ENCODE measurements around the gene RBFOX1.

DNA sequence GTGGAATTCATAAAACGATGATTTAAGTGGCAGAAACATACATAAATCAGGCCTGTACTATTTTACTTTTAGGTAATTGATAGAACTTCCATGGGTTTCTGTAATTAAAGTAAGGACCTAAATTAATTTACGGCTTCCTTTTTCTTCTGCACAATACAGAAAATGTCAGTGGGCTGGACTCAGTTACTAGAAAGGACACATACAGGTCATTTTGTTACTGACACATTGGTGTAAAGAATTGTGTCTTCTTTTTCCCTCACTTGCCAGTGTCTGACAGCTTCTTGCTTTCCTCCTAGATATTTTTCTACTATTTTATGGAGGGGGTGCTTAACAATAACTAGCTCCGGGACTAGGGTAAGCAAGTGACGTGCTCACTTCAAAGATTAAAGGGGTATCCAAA is 304.8 kb downstream of the RBFOX1 start:
- TF ChIP-seq, protein P1, sequence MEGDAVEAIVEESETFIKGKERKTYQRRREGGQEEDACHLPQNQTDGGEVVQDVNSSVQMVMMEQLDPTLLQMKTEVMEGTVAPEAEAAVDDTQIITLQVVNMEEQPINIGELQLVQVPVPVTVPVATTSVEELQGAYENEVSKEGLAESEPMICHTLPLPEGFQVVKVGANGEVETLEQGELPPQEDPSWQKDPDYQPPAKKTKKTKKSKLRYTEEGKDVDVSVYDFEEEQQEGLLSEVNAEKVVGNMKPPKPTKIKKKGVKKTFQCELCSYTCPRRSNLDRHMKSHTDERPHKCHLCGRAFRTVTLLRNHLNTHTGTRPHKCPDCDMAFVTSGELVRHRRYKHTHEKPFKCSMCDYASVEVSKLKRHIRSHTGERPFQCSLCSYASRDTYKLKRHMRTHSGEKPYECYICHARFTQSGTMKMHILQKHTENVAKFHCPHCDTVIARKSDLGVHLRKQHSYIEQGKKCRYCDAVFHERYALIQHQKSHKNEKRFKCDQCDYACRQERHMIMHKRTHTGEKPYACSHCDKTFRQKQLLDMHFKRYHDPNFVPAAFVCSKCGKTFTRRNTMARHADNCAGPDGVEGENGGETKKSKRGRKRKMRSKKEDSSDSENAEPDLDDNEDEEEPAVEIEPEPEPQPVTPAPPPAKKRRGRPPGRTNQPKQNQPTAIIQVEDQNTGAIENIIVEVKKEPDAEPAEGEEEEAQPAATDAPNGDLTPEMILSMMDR (IDR thresholded peaks at IDR 0.05): no peak
- no peak for TF ChIP-seq POLR2A (IDR thresholded peaks at IDR 0.05)
- TF ChIP-seq EP300 (IDR thresholded peaks at IDR 0.05): no peak
